ENCODE data around the gene TOPBP1.

DNA sequence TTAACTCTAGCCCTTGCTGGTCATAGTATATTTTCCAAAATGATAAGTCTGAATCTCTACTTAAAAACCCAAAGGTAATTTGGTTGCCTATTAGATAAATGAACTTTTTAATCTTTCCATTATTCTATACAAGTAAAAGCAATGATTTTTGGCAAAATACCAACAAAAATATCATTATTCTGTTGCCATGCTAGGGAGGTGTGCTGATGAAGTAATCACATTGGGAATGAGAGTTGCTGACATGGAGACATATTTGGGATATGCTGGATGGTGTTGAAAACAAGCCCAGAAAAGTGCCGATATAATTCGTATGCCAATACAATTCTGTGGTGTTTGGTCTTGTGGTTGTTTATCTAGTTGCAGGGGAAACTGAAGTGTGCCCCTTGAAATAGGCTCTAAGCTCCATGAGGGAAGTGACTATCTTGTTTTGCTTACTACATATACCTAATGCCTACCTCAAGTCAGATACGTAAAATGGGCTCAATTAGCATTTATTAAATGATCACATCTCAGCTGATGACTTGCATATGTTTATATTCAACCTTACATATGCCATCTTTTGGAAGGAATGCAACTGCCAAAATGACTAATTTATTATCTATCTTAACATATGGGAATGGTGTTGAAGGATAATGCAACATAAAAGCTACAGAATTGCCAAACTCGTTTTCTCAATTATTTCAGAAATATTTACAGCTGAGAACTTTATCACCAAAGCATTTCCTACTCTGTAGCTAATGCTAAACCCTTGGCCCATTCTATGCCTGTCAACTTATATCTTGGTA, 5.8 kb downstream of the TOPBP1 start:
- TF ChIP-seq, protein P1, sequence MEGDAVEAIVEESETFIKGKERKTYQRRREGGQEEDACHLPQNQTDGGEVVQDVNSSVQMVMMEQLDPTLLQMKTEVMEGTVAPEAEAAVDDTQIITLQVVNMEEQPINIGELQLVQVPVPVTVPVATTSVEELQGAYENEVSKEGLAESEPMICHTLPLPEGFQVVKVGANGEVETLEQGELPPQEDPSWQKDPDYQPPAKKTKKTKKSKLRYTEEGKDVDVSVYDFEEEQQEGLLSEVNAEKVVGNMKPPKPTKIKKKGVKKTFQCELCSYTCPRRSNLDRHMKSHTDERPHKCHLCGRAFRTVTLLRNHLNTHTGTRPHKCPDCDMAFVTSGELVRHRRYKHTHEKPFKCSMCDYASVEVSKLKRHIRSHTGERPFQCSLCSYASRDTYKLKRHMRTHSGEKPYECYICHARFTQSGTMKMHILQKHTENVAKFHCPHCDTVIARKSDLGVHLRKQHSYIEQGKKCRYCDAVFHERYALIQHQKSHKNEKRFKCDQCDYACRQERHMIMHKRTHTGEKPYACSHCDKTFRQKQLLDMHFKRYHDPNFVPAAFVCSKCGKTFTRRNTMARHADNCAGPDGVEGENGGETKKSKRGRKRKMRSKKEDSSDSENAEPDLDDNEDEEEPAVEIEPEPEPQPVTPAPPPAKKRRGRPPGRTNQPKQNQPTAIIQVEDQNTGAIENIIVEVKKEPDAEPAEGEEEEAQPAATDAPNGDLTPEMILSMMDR (IDR thresholded peaks at IDR 0.05), result no peak
- TF ChIP-seq POLR2AphosphoS5 (IDR thresholded peaks at IDR 0.05) (no peak), POLR2A (IDR thresholded peaks at IDR 0.05) (no peak)
